Smooth muscle cell (in vitro differentiated cells): ENCODE data around the gene HMG20B. TPM values are rescaled to one million over a fixed set of nuclear protein-coding genes. Genes with fewer than 3 reads are reported as not detected.
"Not testable (repeated sequence)": the region's sequence is repeated elsewhere in the genome, so short reads cannot be mapped to it uniquely, and the experiment has no call there.

Experiments used
- DNase-seq: peaks from one replicate; lab custom pipeline; 2025; ENCODE audit not compliant: unreplicated experiment; lab: John Stamatoyannopoulos, UW
- H2AFZ ChIP-seq: fragments of 200-600 bp; sonication (generic); 2 replicates; pipeline ENCODE4 v1.6.0; 2016; ENCODE audit warnings: antibody characterized with exemption, low read depth, mild to moderate bottlenecking
- H3F3A ChIP-seq: fragments of 200-600 bp; sonication (generic); 2 replicates; pipeline ENCODE4 v1.6.0; 2017; ENCODE audit warnings: antibody characterized with exemption, low read depth
- H3K27ac ChIP-seq: fragments of 200-600 bp; sonication (generic); 2 replicates; pipeline ENCODE4 v1.5.1; 2016; ENCODE audit warnings: low read depth, mild to moderate bottlenecking
- H3K27me3 ChIP-seq: fragments of 200-600 bp; sonication (generic); 2 replicates; pipeline ENCODE4 v1.6.1; 2016; ENCODE audit warnings: low read depth, mild to moderate bottlenecking
- H3K36me3 ChIP-seq: fragments of 200-600 bp; sonication (generic); 2 replicates; pipeline ENCODE4 v1.5.1; 2016; ENCODE audit warnings: low read depth
- H3K4me1 ChIP-seq: fragments of 200-600 bp; sonication (generic); 2 replicates; pipeline ENCODE4 v1.5.1; 2016; ENCODE audit warnings: low read depth
- H3K4me2 ChIP-seq: fragments of 200-600 bp; sonication (generic); 2 replicates; pipeline ENCODE4 v1.6.0; 2016; ENCODE audit warnings: mild to moderate bottlenecking
- H3K4me3 ChIP-seq: fragments of 200-600 bp; sonication (generic); 2 replicates; pipeline ENCODE4 v1.5.1; 2016; ENCODE audit warnings: mild to moderate bottlenecking
- H3K79me2 ChIP-seq: fragments of 200-600 bp; sonication (generic); 2 replicates; pipeline ENCODE4 v1.6.0; 2016; ENCODE audit warnings: low read depth, mild to moderate bottlenecking
- H3K9ac ChIP-seq: fragments of 200-600 bp; sonication (generic); 2 replicates; pipeline ENCODE4 v1.6.0; 2016; ENCODE audit warnings: low read depth
- H3K9me3 ChIP-seq: fragments of 200-600 bp; sonication (generic); replicated peaks from 2 replicates; pipeline ENCODE4 v1.5.1; 2016; ENCODE audit warnings: low read depth
- H4K20me1 ChIP-seq: fragments of 200-600 bp; sonication (generic); 2 replicates; pipeline ENCODE4 v1.6.0; 2016; ENCODE audit warnings: low read depth
- CTCF ChIP-seq: fragments of 200-600 bp; sonication (generic); IDR thresholded peaks from 2 replicates; pipeline ENCODE4 v1.5.1; 2017; ENCODE audit warnings: borderline replicate concordance, mild to moderate bottlenecking, antibody characterized with exemption; ENCODE audit not compliant: insufficient read depth, poor library complexity, severe bottlenecking
- WGBS: methylation state at CpG from one replicate; pipeline ENCODE4 v1.1.7; 2016; ENCODE audit warnings: low lambda C conversion rate; 5-methylcytosine and 5-hydroxymethylcytosine counted together
- polyA plus RNA-seq: library from polyadenylated mRNA; unstranded; fragments of >200 nt; fragmentation: Nextera tagmentation; extraction: Ambion mirVana; gene quantifications from 2 replicates; pipeline ENCODE4 v1.2.1, GENCODE V29; 2016
- total RNA-seq: library from RNA; depleted of rRNA; stranded (reverse); fragments of >200 nt; gene quantifications from 2 replicates; pipeline ENCODE4 v1.2.3, GENCODE V29; 2014

The HMG20B gene
- total and polyA plus RNA-seq, 2 experiments from 2014 or later: 109 to 120 TPM

- peaks cover 50% of the 10 kb centered on the region for H4K20me1 ChIP-seq
- 95% methylated on average over 14 of the region's 14 CpGs for WGBS
Measured at GRCh38 chr19:3528080-3528479, 44.7 kb upstream of the HMG20B start.

GRCh38 chr19:3528539-3529211, 44.1 kb upstream of the HMG20B start:
- H3K27ac ChIP-seq: no peak overlapping the region
- no peak for DNase-seq
- H3K4me3 ChIP-seq: no peak overlapping the region
- no peaks in the 10 kb centered on the region for H3K27me3 ChIP-seq
- no peak overlapping the region for H2AFZ ChIP-seq
- peaks cover 44% of the 10 kb centered on the region for H4K20me1 ChIP-seq
- no peaks in the 10 kb centered on the region for H3F3A ChIP-seq
- no peaks in the 10 kb centered on the region for H3K9me3 ChIP-seq
- no peaks in the 10 kb centered on the region for H3K4me1 ChIP-seq
- no peak overlapping the region for H3K9ac ChIP-seq
- H3K36me3 ChIP-seq: no peaks in the 10 kb centered on the region
- TF ChIP-seq CTCF: no peak
- no peak overlapping the region for H3K4me2 ChIP-seq
- no peaks in the 10 kb centered on the region for H3K79me2 ChIP-seq
- WGBS: over 99% methylated on average over 17 of the region's 20 CpGs

More at GRCh38 chr19:3528080-3528479, 44.7 kb upstream of the HMG20B start:
- Histone ChIP-seq H3K9me3 (no peaks in the 10 kb centered on the region), H3K36me3 (no peaks in the 10 kb centered on the region), H3K4me1 (no peaks in the 10 kb centered on the region), H3K79me2 (no peaks in the 10 kb centered on the region), H3K9ac (no peak overlapping the region), H3K27ac (no peak overlapping the region), H3K4me2 (no peak overlapping the region), H3K4me3 (no peak overlapping the region), H3F3A (no peaks in the 10 kb centered on the region), H2AFZ (no peak overlapping the region), H3K27me3 (no peaks in the 10 kb centered on the region)
- DNase-seq: no peak
- no peak for TF ChIP-seq CTCF

GRCh38 chr19:3529299-3529698, 43.4 kb upstream of the HMG20B start:
- H2AFZ ChIP-seq, H3F3A ChIP-seq, H3K36me3 ChIP-seq, H3K4me1 ChIP-seq, H3K9me3 ChIP-seq, H3K4me3 ChIP-seq, H3K79me2 ChIP-seq, H3K27me3 ChIP-seq, DNase-seq, H3K4me2 ChIP-seq, H3K9ac ChIP-seq, H3K27ac ChIP-seq: not testable (repeated sequence)
- 100% methylated on average over 6 of the region's 7 CpGs for WGBS
- H4K20me1 ChIP-seq: peaks cover 38% of the 10 kb centered on the region

GRCh38 chr19:3530389-3530788, 42.4 kb upstream of the HMG20B start:
- Histone ChIP-seq H3K9ac (no peak overlapping the region), H4K20me1 (peaks cover 28% of the 10 kb centered on the region), H3K4me1 (no peaks in the 10 kb centered on the region), H3K27me3 (no peaks in the 10 kb centered on the region), H3F3A (no peaks in the 10 kb centered on the region), H3K36me3 (no peaks in the 10 kb centered on the region), H3K4me2 (no peak overlapping the region), H3K79me2 (no peaks in the 10 kb centered on the region), H3K27ac (no peak overlapping the region), H3K9me3 (no peaks in the 10 kb centered on the region), H2AFZ (no peak overlapping the region), H3K4me3 (no peak overlapping the region)
- DNase-seq: no peak
- 96% methylated on average over 10 of the region's 12 CpGs for WGBS
- no peak for TF ChIP-seq CTCF
